GM21737 (cell line): ENCODE results near the gene MAP3K7CL.

Experiments
- ATAC-seq: cut with Tn5 transposase; IDR thresholded peaks from one replicate; pipeline ENCODE4 v1.9.1; 2021; ENCODE audit warnings: mild to moderate bottlenecking, moderate library complexity; ENCODE audit not compliant: unreplicated experiment

Gene MAP3K7CL

DNA sequence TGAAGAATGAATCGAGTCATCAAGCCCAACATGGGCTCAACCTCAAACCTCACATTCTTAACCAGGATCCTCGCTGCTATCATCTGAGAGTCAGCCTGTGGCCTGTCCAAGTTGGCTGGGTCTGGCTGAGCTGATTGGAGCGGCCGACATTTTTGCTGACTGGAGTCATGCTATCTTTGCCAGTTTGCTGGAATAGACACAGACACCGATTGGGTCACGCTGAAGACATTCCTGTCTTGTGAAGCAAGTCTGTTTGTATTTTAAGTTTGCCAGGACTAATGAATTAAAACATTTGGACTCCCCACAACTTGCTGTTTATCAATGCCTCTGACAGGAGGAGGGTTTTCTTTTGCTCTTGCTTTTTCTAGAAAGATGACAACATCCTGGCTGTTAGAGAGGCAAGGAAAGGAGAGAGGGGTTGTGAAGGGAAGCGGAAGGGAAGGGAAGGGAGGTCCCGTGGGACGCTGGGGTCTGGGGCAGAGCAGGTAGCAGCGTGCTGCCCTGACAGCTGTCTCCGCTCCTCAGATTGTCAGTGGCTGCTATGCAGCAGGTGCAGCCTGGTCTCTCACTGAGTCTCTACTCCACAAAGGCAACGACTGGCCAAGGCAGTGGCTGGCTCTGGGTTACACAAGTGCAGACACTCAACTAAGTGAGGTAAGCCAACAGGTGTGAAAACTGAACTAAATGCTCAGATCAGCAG lies at the start of gene MAP3K7CL:
Gene MAP3K7CL, plus strand, starts transcription at position 375 of the 700 bp plus-strand sequence. CDS start 2,701 bp downstream, outside the sequence.
- no peak for ATAC-seq

GRCh38 chr21:29082046-29082815 lies 48.2 kb upstream of the MAP3K7CL start:
- no peak for ATAC-seq

DNA sequence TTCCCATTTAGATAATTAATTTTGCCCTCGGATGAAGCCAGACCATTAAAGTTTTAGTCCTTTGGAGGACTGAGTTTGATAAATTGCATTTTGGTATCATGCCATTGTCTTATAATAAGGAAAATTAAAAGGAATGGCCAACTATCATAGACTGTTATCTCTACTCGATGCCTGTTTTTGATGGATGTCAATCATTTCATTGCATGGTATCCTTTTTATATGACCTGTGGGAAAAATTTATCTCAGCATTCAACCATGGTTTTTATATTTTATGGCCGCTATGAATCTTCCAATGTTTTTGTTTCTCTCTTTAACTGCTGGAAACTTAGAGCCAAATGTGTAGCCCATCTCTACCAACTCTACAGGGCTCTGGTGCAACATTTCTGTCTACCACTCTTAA lies 47.1 kb upstream of the MAP3K7CL start:
- no peak for ATAC-seq

DNA sequence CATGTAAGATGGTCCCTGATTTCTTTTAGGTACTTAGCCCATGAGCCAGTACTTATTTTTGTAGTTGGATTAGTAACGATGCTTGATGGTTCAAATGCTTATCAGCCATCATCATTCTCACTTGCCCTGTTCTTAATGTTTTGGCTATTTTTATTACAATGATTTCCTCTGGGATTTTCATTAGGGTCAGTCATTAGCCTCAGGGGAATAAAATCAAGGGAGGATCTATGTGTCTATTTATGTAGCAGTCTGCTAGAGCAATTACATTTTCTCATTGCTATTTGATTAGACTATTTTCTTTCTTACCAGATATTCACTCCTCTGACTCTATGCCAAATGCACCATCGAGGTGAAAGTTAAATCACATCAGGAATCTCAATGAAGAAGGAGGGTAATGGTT lies 46.1 kb upstream of the MAP3K7CL start:
- no peak for ATAC-seq

GRCh38 chr21:29085106-29085752 lies 45.2 kb upstream of the MAP3K7CL start:
- ATAC-seq, result no peak

DNA sequence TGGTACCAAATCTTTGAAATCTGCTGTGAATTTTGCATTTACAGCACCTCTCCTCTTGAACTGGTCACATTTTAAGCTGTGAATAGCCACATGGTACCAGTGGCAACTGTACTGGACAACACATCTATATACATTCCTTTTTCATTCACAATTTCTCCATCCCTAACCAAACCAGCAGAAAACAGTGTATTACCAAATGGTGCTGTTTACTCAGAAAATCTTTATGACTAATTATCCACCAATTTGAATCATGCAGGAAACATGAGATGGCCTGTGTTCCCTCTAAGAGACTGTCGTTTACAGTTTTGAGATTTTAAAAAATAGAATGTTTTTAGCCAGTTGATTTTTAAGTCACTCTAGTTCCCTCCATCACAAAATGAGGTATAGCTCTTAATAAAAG lies 39.4 kb upstream of the MAP3K7CL start:
- no peak for ATAC-seq

DNA sequence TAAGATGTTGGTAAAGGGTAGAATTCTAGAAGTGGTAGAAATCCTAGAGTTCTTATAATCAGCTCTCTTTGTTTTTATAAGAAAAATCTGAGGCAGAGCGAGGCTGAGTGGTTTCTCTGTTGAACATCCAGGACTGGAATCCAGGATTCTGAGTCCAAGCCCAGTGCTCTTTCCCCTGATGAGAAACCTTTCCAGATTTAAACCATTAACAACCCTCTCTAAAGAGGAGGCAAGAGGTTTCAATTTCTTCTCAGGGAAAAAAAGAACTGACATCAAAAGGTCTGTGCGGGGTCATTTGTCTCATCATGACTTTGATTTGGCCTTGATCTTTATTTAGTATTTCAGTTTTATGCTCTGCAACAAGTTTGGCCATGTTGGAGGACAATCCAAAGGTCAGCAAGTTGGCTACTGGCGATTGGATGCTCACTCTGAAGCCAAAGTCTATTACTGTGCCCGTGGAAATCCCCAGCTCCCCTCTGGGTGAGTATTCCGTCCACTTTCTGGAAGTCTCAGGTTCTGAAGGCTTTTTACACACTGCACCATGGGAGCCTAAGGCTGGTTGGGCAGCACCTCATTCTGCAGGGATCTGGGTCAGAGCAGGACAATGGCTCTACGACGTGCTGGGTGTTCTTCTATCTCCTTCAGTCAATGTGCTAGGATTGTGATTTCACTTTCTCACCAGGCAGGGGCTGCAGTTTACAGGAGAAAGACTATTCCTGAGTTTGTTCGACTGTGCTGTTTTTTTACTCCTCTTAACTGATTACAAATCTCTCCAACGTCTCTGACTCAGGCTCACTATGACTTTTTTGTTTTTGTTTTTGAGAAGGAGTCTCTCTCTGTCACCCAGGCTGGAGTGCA lies 38.1 kb upstream of the MAP3K7CL start:
- ATAC-seq, result no peak

- no peak for ATAC-seq
These were observed 34.0 kb upstream of the MAP3K7CL start for GRCh38 chr21:29096218-29097015.

- ATAC-seq, result no peak
These were observed 32.3 kb upstream of the MAP3K7CL start for GRCh38 chr21:29098156-29098555.

DNA sequence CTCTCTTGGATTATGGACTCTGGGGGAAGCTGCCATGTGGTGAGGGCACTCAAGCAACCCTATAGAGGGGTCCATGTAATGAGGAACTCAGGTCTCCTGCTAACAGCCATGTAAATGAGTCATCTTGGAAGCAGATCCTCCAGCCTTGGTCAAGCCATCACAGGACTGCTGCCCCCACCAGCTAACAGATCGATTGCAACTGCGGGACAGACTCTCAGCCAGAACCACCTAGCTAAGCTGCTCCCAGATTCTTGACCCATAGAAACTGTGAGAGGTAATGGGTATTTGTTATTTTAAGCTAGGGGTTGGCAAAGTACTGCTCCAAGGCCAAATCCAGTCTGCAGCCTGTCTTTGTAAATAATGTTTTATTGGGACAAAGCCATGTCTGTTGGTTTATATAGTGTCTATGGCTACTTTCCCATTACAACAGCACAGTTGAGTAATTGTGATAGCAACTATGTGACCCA lies 27.6 kb upstream of the MAP3K7CL start:
- ATAC-seq, result no peak

GRCh38 chr21:29104239-29104708 lies 26.2 kb upstream of the MAP3K7CL start:
- ATAC-seq, result no peak

DNA sequence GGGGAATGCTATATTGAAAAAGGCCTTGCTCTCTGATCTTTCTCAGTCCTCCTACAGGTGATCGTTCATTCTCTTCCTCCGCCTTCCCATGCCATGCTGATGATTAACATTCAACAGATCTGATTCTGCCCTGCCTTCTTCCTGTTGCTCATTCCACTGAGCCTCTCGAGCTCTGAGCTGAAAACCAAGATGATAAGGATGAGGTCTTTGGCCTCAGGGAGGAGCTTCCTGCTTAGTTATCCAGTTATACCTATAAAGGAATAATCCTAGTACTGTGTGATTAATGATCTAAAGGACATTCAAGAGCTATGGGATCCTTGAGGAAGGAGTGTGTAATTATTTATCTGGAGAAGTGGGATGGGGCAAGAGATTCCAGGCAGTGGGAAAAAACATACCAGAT lies 25.2 kb upstream of the MAP3K7CL start:
- no peak for ATAC-seq

GRCh38 chr21:29114765-29115500 lies 15.5 kb upstream of the MAP3K7CL start:
- no peak for ATAC-seq

DNA sequence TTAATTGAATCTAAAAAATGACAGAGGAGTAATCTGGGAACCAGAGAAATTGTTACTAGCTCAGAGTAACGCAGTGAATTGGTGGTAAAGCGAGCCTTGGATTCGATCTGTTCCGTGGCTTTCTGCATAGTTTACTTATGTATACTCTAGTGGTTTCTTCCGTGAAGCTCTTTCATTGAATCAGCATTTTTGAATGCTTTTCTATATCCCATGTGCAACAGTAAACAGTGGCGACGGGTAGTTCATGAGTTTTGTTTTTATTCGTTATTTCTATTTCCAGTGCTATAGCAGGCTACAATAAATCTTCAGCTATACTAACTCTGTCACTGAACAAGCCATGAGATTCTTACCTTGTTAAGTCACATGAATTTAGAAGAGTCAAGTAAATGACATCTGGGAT lies 14.5 kb upstream of the MAP3K7CL start:
- no peak for ATAC-seq

- no peak for ATAC-seq
These were observed 13.0 kb upstream of the MAP3K7CL start for GRCh38 chr21:29117372-29117955.

DNA sequence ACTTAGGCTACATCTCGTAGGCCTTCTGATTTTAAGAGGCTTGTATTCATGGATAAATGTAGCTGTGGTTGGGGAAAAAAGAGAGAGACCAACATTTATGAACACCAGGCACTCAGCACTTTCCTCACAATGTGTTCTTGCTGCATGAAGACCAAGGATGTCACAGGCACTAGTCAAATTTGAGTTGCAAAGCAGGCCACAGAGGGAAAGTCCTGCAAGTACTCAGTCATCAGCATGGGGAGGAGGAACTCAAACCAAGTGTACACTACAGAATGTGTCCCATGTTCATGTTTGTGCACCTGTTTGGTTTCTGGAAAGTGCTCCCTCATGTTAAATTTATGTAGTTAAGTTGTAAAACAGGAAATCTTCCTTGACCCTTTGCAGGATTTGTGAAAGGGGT lies 8.7 kb upstream of the MAP3K7CL start:
- peak; percentile 55 for ATAC-seq

DNA sequence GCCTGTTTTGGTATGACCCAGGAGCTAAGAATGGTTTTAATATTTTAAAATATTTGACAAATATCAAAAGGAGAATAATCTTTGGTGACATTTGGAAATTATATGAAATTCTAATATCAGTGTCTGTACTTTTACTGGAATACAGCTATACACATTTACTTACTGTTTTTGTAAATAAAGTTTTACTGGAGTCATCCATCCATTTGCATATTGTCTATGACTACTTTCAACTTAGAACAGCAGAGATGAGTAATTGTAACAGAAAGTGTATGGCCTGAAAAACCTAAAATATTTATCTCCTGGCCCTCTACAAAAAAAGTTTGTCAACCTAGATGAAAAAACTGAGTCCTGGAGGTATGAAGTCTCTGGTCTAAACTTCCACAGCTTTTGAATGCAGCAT lies 5.8 kb upstream of the MAP3K7CL start:
- ATAC-seq, result no peak

DNA sequence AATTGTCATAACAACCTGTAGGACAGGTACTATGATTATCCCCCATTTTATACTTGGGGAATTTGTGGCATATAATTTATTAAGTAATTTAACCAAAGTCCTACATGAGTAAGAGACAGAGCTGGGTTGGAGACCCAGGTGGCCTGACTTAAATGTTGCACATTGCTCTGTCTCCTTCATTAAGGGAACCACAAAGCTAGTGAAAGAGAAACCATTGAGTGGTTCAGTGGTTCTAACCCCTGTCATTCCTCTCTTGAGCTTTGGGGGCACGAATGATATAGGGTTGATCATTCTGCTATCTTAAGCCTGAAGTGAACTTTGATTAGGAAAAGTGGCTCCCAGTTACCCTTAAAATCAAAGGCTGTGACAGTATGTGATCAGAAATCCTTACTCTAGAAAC lies 5.3 kb upstream of the MAP3K7CL start:
- peak; percentile 72 for ATAC-seq

- no peak for ATAC-seq
These were observed 4.5 kb upstream of the MAP3K7CL start for GRCh38 chr21:29125979-29126378.
